ENCODE results near the gene RPL36A.
A peak's percentile ranks its signal among the peaks of the same experiment; 100 is the strongest.

The RPL36A gene

DNA sequence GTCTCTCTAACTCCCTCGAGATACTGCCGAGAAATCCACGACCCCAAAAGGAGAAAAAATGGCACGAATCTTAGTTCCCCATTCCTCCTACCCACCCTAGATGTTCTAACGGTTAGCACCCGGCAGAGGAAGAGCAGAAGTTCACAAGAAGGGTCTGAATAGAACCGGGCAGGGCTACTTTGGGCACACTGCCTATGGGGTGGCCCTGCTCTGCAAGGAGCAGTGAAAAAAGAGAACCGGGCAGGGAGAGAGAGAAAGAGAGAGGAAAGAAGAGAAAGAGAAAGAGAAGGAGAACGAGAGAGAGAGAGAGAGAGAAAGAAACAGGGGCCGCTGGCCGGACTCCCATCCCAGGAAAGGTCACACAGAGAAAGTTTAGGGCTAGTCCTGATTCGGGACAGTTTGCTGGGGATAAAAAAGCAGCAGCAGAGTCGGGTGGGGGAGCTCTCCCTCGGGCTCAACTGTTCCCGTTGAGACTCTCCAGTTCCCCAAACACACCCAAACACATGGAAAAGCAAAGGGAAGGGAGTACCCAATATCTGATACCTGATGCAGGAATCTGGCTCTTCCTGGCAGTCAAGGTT, 16.4 kb downstream of the RPL36A start:
- peak overlapping the region; percentile 67 for H3K4me3 ChIP-seq (ENCODE audit: low read depth, low read length)
- no peak for DNase-seq (ENCODE audit: low read depth)
- TF ChIP-seq, protein P1, sequence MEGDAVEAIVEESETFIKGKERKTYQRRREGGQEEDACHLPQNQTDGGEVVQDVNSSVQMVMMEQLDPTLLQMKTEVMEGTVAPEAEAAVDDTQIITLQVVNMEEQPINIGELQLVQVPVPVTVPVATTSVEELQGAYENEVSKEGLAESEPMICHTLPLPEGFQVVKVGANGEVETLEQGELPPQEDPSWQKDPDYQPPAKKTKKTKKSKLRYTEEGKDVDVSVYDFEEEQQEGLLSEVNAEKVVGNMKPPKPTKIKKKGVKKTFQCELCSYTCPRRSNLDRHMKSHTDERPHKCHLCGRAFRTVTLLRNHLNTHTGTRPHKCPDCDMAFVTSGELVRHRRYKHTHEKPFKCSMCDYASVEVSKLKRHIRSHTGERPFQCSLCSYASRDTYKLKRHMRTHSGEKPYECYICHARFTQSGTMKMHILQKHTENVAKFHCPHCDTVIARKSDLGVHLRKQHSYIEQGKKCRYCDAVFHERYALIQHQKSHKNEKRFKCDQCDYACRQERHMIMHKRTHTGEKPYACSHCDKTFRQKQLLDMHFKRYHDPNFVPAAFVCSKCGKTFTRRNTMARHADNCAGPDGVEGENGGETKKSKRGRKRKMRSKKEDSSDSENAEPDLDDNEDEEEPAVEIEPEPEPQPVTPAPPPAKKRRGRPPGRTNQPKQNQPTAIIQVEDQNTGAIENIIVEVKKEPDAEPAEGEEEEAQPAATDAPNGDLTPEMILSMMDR (IDR thresholded peaks at IDR 0.05; ENCODE audit: insufficient read depth, low read depth, low read length, missing control alignments), result no peak

DNA sequence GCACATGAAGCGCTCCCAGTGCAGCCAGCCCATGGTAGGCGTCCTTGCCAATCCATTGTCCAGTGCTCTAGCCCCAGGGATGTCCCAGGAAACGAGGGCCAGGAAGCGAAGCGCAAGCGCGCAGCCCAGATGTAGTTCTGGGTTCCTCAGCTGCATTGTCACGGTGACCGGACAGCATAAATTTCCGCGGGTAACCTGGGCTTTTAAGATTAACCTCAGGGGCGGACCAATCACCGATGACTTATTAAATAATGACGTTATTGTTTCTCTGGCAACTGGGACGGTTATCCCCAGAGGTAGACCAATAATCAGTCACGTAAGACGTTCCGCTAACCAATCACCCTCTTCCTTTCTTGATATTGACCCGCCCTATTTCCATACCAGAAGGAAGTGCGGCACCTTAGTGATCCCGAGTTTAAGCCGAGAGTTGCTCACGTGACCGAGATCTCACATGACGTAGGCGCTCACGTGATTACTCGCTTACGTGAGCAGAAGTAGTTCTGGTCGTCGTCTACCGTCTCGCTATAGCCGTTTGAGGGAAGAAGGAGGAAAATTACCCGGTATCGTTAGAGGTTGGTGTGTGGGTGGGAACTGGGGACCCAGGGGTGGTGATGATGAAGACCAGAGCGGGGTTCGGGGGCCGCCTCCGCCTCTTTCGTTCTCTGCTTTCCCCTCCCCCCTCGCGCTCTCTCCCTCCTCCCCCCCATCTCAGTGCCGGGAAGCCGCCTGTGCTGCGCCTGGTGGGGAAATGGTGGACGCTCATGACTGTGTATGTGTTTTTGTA, 17.1 kb downstream of the RPL36A start, which contains the start of the genes GLA and HNRNPH2:
Gene GLA (minus strand): TSS at position 178 of the 784 bp plus-strand sequence. CDS start 22 bp downstream, at position 156.
Gene HNRNPH2 (plus strand): TSS at position 475 of the 784 bp plus-strand sequence. CDS start 3,767 bp downstream, outside the sequence.
- TF ChIP-seq, protein P1 (IDR thresholded peaks at IDR 0.05; ENCODE audit: insufficient read depth, low read depth, low read length, missing control alignments), result peak; percentile 9
- peak; percentile 97 for DNase-seq (ENCODE audit: low read depth)
- H3K4me3 ChIP-seq (ENCODE audit: low read depth, low read length), result peak within 1 kb of the TSS; percentile 78

GRCh38 chrX:101408532-101408841, 17.7 kb downstream of the RPL36A start:
- H3K4me3 ChIP-seq (ENCODE audit: low read depth, low read length), result peak overlapping the region; percentile 78
- TF ChIP-seq, protein P1 (IDR thresholded peaks at IDR 0.05; ENCODE audit: insufficient read depth, low read depth, low read length, missing control alignments), result no peak
- DNase-seq (ENCODE audit: low read depth), result no peak

DNA sequence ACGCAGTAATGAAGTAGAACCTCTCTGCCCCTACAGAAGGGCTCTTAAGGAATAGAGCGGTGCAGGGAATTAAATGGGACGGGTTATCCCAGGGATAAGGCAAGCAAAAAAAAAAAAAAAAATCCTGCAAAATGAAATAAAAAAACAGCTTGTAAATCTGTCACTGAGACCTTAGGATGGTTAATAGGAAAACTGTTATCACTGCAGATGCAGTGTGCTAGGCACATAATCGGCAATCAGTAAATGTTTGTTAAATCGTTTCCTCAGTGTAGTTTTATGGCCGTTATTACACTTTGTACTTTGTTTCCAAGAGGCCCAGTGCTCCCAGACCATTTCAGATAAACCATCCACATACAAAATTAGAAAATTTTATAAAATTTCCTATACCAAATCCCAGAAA, 18.2 kb downstream of the RPL36A start:
- TF ChIP-seq, protein P1 (IDR thresholded peaks at IDR 0.05; ENCODE audit: insufficient read depth, low read depth, low read length, missing control alignments), result no peak
- H3K4me3 ChIP-seq (ENCODE audit: low read depth, low read length), result peak overlapping the region; percentile 78
- no peak for DNase-seq (ENCODE audit: low read depth)

GRCh38 chrX:101410461-101410860, 19.6 kb downstream of the RPL36A start:
- no peak overlapping the region for H3K4me3 ChIP-seq (ENCODE audit: low read depth, low read length)
- TF ChIP-seq, protein P1 (IDR thresholded peaks at IDR 0.05; ENCODE audit: insufficient read depth, low read depth, low read length, missing control alignments), result no peak
- DNase-seq (ENCODE audit: low read depth), result no peak

DNA sequence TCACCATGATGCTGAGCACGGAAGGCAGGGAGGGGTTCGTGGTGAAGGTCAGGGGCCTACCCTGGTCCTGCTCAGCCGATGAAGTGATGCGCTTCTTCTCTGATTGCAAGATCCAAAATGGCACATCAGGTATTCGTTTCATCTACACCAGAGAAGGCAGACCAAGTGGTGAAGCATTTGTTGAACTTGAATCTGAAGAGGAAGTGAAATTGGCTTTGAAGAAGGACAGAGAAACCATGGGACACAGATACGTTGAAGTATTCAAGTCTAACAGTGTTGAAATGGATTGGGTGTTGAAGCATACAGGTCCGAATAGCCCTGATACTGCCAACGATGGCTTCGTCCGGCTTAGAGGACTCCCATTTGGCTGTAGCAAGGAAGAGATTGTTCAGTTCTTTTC, 21.2 kb downstream of the RPL36A start:
- TF ChIP-seq, protein P1 (IDR thresholded peaks at IDR 0.05; ENCODE audit: insufficient read depth, low read depth, low read length, missing control alignments), result no peak
- no peak overlapping the region for H3K4me3 ChIP-seq (ENCODE audit: low read depth, low read length)
- DNase-seq (ENCODE audit: low read depth), result no peak
